Measurements from ENCODE around the gene COQ8A.

COQ8A gene

DNA sequence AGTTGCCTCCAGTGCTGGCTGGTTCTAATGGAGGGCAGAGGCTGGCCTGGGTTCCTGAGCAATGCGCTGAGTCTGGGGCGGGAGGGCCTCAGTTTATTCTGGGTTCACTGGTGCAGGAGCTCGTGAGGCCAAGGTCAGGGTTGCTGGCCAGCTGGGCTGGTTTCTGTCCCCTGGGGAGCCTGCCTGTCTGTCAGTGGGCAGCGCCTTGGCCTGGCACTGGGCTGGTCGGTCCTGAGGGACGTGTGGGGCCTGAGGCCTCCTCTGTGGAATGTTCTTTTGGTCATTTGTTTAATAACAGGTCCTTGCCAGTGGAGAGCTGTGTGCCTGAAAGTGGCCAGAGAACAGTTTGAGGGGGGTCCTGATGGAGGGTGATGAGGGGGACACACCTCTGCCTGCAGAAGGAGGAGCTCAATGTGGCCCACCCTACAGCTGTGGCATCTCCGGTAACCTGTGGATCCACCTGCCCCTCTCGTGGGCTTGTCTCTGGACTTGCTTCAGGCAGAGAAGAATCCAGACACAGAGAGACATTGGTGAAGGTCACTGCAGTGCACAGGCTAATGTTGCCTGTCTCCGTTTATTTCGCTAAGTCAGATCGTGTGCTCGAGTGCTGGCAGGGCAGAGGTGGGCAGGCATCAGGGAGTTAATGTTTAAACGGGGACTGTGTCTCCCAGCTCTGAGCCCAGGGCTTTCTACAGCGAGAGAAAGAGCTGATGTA, 34.6 kb downstream of the COQ8A start:
- no peak for DNase-seq

DNA sequence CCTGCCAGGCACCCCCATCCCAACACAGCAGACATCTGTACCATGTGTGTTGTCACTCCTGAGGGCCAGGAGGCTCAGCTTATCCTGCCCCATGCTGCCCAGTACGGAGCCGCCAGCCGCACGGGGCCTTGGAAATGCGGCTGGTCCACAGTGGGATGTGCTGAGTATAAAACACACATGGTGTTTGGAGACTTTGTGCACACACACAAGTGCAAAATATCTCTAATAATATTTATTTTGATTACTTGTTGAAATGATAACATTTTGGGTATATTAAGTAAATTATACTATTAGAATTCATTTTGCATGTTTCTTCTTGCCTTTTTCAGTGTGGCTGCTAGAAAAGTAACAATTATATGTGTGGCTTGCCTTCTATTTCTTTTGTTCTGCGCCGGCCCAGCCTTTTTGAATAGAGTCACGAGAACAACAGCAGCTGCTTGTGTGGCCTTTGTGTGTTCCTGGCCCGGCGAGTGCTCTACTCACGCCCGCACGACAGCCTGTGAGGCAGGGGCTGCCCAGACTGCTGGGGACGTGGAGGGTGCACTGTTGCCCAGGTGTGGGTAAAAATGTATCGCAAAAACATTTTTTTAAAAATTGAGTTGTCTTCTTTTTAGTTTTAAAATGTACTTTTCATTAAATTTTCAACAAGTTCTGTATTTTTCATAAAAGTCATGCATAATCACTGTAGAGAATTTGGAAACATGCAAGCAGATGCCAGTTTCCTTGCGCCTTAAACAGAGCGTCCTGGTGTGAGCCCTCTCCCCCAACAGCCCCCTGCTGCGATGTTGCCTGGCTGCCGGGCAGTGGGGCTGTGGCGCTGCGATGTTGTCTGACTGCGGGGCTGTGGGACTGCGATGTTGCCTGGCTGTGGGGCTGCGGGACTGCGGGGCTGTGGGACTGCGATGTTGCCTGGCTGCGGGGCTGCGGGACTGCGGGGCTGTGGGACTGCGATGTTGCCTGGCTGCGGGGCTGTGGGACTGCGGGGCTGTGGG, 35.5 kb downstream of the COQ8A start:
- DNase-seq = no peak

DNA sequence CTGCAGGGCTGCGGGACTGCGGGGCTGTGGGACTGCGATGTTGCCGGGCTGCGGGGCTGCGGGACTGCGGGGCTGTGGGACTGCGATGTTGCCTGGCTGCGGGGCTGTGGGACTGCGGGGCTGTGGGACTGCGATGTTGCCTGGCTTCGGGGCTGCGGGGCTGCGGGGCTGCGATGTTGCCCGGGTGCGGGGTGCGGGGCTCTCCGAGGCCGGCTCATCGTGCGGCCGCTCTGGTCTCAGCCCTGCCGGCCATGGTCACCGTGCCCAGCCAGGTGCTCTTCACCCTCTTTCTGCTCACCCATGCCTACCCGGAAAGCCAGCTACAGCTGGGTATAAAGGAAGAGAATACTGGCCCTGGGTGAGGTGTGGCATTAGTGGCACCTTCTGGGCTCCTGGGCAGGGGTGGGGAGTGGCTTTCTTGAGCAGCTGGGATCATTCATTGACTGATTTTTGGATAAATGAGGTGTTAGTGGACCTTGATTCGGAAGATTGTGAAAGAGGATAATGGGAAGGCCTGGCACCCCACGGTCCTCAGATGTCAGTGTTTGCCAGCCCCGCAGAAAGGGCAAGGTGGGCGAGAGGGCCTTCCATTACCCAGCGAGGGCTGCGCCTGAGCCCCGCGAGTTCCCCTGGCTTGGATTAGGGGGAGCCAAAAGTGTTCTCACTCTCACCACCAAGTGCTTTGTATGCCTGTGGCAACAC, 36.3 kb downstream of the COQ8A start:
- DNase-seq = no peak

DNA sequence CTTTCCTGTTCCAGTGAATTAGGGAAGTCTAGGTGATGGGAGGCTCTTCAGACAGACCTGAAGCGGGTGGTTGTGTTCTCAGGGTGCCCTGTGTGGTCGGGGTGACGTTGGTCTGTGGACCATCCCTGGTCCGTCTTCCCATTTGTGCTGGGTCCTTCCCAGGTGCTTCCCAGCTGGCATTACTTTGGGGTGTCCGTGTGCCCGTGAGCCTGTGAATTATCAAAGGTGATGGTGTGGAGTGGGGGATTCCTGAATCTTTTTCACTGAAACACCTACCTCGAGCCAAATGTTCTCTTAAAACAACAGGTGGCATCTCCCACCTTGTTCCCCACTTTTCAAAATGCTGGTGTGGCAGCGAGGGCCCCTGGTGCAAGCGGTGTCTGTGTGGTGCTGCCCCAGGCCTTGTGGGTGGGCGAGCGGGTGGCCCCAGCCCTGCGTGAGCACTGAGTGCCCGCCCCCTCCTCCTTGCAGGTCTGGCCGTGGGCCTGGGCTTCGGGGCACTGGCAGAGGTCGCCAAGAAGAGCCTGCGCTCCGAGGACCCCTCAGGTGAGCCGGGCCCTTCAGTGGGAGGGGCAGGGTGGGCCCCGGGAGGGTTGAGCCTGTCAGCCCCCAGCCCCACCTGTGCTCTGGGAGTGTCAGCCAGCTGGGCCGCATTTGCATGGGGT, 37.0 kb downstream of the COQ8A start:
- no peak for DNase-seq

DNA sequence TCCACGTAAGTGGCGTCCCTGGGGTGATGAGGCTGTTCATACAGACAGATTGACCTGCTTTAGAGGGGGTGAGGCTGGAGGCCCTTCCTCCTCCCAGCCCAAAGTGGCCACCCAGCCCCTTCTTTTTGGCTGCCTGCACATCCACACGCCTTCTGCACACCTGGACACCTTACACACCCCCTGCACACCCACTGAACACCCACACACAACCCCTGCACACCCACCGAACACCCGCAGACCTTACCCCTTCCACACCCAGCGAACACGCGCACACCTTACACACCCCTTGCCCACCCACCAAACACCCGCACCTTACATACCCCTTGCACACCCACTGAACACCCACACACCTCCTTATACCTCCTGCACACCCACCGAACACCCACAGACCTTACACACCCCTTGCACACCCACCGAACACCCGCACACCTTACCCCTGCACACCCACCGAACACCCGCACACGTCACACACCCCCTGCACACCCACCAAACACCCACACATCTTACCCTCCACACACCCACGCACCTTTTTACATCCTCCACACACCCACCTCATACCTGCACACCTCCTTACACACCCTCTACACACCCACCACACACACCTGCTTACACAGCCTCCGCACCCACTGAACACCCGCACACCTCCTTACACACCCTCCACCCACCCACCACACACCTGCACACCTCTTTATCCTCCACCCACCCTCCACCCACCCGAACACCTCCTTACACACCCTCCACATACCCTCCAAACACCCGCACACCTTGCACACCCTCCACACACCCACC, 37.7 kb downstream of the COQ8A start:
- no peak for DNase-seq

DNA sequence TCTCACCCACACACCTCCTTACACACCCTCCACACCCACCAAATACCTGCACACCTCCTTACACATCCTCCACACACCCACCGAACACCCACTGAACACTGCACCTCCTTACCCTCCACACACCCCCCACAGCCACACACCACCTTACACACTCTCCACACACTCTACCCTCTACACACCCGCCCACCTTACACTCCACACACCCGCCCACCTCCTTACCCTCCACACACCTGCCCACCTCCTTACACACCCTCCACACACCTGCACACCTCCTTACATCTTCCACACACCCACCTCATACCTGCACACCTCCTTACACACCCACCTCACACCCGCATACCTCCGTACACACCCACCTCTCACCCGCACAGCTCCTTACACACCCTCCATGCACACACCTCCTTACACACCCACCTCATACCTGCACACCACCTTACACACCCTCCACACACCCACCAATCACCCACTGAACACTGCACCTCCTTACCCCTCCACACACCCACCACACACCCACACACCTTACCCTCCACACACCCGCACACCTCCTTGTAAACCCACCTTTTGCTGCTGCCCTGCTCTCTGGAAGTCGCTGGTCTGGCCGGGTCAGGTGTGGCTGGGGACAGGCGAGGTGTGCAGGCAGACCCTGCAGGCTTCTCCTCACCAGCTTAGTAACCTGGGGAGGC, 38.5 kb downstream of the COQ8A start:
- DNase-seq = no peak

DNA sequence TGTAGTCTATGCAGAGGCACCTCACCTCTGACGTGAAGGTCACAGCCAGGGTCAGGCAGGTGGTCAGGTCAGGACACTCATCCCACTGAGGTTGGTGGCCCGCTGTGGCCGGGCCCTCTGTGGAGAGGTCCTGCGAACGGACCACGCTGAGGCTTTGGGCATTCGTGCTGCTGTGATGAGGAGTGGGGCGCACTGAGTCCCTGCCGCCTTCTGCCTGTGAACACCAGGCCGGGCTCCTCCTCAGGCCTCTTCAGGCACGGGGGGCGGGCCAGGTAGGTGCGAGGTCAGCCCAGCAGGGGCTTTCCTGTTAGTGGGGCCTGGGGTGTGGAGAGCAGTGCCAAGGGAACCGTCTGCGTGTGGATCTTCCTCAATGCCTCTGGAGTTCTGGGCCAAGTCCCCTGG, 39.0 kb downstream of the COQ8A start:
- DNase-seq = no peak

DNA sequence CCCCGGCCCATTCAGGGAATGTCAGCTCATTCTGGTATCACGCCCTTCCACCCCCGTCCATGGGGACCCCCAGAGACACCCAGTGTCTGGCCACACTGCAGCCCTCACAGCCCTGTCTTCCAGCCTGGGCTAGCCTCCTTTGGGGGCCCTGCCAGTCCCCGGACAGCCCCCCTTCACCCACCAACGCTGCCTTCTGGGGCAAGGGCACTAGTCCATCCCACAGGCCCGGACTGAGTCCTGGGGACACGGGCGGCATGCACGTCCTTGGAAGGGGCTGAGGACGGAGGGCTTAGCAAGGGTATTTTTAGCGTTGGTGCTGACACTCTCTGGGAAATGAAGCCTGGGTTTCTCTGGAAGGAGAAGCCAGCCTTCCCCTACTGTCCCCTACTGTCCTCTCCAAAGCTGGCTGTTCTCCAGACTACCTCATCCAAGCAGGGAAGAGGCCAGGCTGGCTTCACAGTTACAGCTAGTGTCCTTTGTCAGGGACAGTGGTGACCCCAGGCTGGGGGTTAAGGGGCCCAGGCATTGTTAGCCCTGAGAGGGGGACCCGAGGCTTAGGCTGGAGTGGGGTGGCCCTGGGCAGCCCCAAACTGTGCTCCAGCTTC, 39.5 kb downstream of the COQ8A start:
- no peak for DNase-seq

DNA sequence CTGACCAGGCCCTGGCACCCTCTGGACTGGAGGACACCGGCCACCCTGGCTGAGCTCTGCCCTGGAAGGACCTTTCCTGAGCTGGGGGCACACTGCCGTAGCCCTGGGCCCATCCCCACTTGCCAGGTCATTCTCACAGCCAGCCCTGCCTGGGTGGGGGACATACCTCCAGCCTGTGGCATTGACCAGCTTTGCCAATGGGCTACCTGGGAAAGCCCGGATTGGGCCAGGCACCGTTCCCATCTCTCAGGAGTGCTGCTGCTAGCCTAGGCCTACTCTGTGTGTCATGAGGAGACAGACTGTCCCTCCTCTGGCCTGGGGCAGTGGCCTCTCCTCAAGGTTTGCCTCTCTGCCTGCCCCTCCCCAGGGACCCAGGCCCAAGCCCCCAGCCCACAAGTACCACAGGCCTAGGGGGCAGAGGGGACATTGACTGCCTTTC, 40.0 kb downstream of the COQ8A start:
- DNase-seq = no peak

DNA sequence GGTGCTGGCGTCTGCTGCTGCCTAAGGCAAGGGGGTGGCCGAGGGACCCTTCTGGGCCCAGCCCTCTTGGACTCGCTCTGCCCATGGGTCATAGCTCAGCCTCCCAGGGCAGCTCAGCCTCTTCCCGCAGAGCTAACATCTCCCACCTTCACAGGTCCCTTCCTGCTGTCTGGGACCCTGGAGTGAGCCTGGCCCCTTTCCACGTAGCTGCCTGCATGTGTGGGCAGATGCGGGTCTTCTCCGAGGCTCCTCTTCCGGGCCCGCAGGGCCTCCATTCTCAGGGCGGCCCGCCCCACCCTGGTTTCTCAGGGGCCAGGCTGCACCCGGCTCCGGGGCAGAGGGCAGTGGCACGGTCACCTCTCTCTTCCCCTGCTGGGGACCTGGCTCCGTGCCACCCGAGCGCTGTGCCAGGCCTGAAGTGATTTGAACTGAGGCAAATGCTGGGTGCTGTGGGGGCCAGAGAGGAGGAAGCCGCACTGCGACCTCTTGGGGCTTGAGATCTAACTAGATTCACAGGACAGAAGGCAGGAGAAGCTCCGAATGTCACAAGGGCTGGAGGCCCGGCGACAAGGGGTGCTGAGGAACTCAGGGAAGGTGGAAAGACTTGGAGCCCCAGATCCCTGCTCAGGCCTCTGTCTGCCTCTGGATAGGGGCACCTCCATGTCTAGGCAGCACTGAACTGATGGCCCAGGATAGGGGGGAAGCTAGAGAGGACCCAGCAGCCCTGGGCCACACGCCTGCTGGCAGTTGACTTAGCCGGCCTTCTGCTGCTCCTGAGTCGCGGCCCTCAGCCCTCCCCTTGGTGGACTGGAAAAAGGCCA, 40.7 kb downstream of the COQ8A start:
- DNase-seq = no peak

DNA sequence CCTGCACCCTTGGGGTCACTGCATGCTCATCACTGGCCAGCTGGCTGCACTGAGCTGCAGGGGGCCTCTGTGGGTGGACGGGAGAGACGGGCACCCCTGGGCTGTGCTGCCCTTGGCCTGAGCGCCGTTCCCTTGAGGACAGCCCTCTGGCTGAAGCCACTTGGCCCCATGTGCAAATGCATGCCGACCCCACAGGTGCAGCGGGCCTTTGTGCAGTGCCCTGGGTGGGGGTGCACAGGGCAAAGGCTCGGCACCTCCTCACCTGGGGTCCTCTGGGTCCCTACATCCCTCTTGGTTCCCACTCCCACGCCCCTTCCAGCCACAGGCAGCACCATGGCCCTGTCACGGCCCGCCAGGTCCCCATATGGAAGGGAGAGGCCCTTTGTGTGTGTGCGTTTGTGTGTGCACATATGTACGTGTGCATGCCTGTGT, 41.3 kb downstream of the COQ8A start:
- no peak for DNase-seq

DNA sequence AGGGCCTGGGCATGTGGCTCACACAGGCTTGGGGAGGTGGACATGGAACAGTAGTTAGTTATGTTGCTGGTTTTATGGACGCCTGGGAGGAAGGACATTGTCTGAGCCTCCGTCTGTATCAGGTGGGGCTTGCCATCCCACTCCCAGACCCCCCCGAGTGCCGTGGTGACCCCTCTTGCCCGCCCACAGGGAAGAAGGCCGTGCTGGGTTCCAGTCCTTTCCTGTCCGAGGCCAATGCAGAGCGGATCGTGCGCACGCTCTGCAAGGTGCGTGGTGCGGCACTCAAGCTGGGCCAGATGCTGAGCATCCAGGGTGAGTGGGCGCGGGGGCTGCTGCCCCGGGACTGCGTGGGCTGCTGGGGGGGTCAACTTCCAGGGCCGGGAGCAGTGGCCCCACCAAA, 41.7 kb downstream of the COQ8A start:
- DNase-seq = no peak

DNA sequence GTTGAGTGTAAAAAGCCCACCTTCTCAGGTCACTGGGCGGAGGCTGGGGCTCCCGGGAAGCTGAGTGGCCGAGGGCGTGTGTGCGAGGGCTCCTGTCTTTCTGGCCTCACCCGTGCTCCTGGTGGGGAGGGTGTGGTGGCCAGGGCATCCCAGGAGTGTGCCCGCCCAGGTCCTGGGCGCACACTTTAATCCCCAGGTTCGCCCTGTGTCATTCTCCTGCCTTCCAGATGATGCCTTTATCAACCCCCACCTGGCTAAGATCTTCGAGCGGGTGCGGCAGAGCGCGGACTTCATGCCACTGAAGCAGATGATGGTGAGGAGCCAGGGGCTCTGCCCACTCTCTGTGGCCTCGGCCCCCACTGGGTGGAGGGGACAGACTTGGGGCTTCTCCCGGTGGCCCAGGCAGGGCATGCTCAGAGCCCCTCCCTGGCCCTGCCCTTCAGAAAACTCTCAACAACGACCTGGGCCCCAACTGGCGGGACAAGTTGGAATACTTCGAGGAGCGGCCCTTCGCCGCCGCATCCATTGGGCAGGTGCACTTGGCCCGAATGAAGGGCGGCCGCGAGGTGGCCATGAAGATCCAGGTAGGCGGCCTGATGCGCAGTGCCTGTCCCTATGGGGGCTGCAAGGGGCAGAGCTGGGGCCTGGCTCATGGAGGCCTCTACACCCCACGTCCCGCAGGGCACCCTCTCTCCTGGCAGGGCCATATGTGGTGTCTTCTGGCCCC, 42.5 kb downstream of the COQ8A start:
- DNase-seq = no peak

DNA sequence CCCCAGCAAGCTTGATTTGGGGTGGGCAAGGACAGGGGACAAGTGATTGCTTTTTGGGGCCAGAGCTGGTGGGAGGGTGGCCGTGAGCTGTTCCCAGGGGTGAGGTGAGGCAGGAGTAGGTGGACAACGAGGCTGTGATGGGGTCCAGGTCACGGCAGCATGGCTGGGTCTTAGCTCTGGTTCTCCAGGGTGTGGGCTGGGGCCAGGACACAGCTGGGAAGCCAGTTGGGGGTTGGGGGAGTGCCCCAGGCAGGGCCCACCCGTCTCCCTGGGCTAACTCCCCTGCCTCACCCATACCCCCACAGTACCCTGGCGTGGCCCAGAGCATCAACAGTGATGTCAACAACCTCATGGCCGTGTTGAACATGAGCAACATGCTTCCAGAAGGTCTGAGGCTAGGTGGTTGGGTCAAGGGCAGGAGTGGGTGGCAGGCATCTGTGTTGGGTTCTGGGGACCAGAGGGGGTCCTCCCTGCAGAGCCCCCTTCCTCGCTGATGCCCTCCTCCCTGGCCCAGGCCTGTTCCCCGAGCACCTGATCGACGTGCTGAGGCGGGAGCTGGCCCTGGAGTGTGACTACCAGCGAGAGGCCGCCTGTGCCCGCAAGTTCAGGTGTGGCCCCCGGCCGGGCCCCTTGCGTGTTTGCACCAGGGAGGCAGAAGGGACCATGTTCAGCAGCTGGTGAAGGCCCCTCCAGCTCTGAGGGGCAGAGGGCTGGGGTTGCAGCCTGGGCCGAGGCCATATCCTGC, 43.3 kb downstream of the COQ8A start:
- DNase-seq = no peak

DNA sequence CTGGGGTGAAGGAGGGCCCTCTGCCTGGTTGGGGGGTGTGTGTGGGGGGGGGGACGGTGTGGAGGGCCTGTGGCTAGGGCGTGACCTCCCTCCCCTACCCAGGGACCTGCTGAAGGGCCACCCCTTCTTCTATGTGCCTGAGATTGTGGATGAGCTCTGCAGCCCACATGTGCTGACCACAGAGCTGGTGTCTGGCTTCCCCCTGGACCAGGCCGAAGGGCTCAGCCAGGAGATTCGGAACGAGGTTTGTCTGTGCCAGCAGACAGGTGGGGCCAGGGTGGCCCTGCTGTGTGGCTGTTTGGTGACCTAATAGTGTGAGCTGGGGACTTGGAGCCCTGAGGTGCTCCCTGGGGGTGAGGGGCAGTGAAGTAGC, 43.9 kb downstream of the COQ8A start:
- DNase-seq = no peak

DNA sequence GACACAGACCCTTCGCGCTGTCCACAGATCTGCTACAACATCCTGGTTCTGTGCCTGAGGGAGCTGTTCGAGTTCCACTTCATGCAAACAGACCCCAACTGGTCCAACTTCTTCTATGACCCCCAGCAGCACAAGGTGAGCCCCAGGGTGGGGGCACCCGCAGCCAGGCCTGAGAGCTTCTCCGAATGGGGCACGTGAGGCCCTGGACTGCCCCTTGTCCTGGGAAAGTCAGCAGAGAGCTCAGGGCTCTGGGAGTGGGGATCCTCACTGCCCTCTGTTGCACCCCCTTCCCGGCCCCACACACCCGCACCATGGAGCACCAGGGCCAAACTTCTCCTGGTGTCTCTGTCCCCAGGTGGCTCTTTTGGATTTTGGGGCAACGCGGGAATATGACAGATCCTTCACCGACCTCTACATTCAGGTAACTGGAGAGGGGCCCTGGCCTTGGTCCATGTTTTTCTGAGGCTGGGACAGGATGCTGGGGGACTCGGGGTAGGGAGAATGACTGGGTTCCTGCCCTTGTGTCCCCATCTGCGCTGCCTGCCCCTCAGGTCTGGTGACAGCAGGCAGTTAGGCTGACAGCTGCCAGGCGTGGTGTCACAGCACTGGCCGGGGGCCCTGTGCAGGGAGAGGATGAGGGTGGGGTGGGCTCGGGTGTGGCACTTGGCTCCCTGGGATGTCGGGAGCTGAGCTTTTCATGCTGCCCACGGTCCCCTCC, 44.6 kb downstream of the COQ8A start:
- no peak for DNase-seq

DNA sequence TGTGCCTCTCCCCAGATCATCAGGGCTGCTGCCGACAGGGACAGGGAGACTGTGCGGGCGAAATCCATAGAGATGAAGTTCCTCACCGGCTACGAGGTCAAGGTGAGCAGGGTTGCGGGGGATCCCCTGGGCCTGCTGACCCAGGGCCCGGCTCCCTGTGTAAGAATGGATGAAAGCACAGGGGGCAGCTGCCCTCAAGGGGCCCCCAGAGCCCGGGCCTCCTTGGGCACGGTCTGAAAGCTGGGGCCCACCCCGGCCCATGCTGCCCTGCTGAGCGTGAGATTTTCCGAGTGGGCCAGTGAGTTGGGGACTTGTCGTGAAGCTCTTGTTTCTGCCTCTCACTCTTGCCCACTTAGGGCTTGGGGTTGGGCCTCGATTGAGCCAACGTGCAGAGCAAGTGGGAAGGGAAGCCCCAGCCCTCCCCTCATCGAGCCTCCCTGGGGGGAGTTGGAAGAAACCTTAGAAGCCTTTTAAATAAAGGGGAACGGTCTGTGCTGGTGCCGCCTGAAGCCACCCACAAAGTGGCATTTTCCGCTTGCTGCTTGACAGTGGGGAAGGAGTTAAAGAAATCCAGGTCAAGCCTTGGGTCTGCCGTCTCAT, 45.2 kb downstream of the COQ8A start:
- no peak for DNase-seq
